Gastrocnemius medialis (tissue), 4 donors: ENCODE measurements around the gene ATF3. TPM values are rescaled to one million over a fixed set of nuclear protein-coding genes. Genes with fewer than 3 reads are reported as not detected.

Source experiments
- ATAC-seq, 2 donors: fragments of 150-250 bp; one replicate each; pipeline ENCODE4 v1.9.1; 2016
- DNase-seq, 2 donors: peaks; one replicate each; pipeline ENCODE4 v3.0.0-alpha.2; 2019
- H3K27ac ChIP-seq, 4 donors: fragments of 200-600 bp; sonication (generic); 1 replicate in 1 of 4; 2 replicates in 3 of 4; pipeline ENCODE4 v1.5.1; 2016 to 2018; ENCODE audit warnings: mild to moderate bottlenecking in 2 of 4, moderate library complexity in 1 of 4
- H3K27me3 ChIP-seq, 3 donors: fragments of 200-600 bp; sonication (generic) in 2 of 3; 1 replicate in 1 of 3; 2 replicates in 2 of 3; pipeline versions ENCODE4 v1.5.1 to v1.6.0; 2016 to 2019; ENCODE audit warnings: mild to moderate bottlenecking in 1 of 3, moderate library complexity in 1 of 3
- H3K36me3 ChIP-seq, 2 donors: fragments of 200-600 bp; sonication (generic) in 1 of 2; one replicate each; pipeline ENCODE4 v1.5.1; 2017 to 2018
- H3K4me1 ChIP-seq, 2 donors: fragments of 200-600 bp; sonication (generic) in 1 of 2; one replicate each; pipeline ENCODE4 v1.5.1; 2016 to 2017; ENCODE audit warnings: mild to moderate bottlenecking in 2 of 2
- H3K4me3 ChIP-seq, 4 donors: fragments of 200-600 bp; sonication (generic) in 3 of 4; 1 replicate in 1 of 4; 2 replicates in 3 of 4; pipeline ENCODE4 v1.5.1; 2016 to 2019; ENCODE audit warnings: mild to moderate bottlenecking in 2 of 4
- H3K9me3 ChIP-seq, 3 donors: fragments of 200-600 bp; sonication (generic) in 2 of 3; 1 replicate in 1 of 3; 2 replicates in 2 of 3; pipeline ENCODE4 v1.5.1; 2016 to 2019
- POLR2A ChIP-seq, 2 donors: fragments of 450-650 bp; IDR thresholded peaks; one replicate each; pipeline ENCODE4 v1.6.1; 2017; ENCODE audit warnings: antibody characterized with exemption in 2 of 2, mild to moderate bottlenecking in 2 of 2, moderate library complexity in 2 of 2
- in situ Hi-C, 4 donors: fragments of 200-750 bp; cut with MboI; loops; one replicate each; pipeline versions ENCODE4 v1.15.0 to v1.8.0; 2017; ENCODE audit warnings: low sequenced_read_pairs in 4 of 4
- intact Hi-C: fragments of 100-400 bp; cut with DNase I; formaldehyde crosslinking; loops from one replicate; pipeline ENCODE4 v1.15.1; 2023; ENCODE audit warnings: low total_unique reads
- total RNA-seq, 4 donors: library from RNA; depleted of rRNA; stranded (reverse); fragments of >200 nt; gene quantifications; one replicate each; pipeline versions ENCODE4 v1.1.0 to v1.2.3, GENCODE V29; 2016
- TF ChIP-seq, protein P1 (sequence below), 5 experiments: fragments of 450-650 bp in 3 of 5; fragments of 200-600 bp in 2 of 5; sonication (generic) in 2 of 5; IDR thresholded peaks in 4 of 5; conservative IDR thresholded peaks in 1 of 5; 1 replicate in 4 of 5; 2 replicates in 1 of 5; pipeline ENCODE4 v1.5.1; 2016 to 2019; ENCODE audit warnings: antibody characterized with exemption in 5 of 5, mild to moderate bottlenecking in 3 of 5, moderate library complexity in 3 of 5

ATF3 gene
- total RNA-seq, 4 donors from 2014 or later, result 1.9 to 7.4 (median 7.2) TPM

GRCh38 chr1:212595229-212595628 is 13.3 kb upstream of the ATF3 start:
- H3K27me3 ChIP-seq, result peaks cover 0 to 3% (median 0%) of the 10 kb centered on the region in 3 donors
- in situ Hi-C loops, result no loop called here
- H3K9me3 ChIP-seq, result no peaks in the 10 kb centered on the region
- DNase-seq (no peak), ATAC-seq (no peak)
- intact Hi-C loops, result no loop called here
- no peak overlapping the region for H3K4me3 ChIP-seq
- H3K36me3 ChIP-seq, result no peaks in the 10 kb centered on the region
- no peaks in the 10 kb centered on the region for H3K4me1 ChIP-seq
- no peak overlapping the region for H3K27ac ChIP-seq
- TF ChIP-seq, protein P1, sequence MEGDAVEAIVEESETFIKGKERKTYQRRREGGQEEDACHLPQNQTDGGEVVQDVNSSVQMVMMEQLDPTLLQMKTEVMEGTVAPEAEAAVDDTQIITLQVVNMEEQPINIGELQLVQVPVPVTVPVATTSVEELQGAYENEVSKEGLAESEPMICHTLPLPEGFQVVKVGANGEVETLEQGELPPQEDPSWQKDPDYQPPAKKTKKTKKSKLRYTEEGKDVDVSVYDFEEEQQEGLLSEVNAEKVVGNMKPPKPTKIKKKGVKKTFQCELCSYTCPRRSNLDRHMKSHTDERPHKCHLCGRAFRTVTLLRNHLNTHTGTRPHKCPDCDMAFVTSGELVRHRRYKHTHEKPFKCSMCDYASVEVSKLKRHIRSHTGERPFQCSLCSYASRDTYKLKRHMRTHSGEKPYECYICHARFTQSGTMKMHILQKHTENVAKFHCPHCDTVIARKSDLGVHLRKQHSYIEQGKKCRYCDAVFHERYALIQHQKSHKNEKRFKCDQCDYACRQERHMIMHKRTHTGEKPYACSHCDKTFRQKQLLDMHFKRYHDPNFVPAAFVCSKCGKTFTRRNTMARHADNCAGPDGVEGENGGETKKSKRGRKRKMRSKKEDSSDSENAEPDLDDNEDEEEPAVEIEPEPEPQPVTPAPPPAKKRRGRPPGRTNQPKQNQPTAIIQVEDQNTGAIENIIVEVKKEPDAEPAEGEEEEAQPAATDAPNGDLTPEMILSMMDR (IDR thresholded peaks at IDR 0.05 in 4 of 5, conservative IDR thresholded peaks at IDR 0.05 in 1 of 5), result no peak
- TF ChIP-seq POLR2A (IDR thresholded peaks at IDR 0.05), result no peak

GRCh38 chr1:212595787-212596714 is 12.5 kb upstream of the ATF3 start:
- peak; percentile 42 to 71 for ATAC-seq
- H3K9me3 ChIP-seq, result no peaks in the 10 kb centered on the region
- no peaks in the 10 kb centered on the region for H3K36me3 ChIP-seq
- in situ Hi-C loops, result no loop called here
- peak overlapping the region in 3 of 4 donors; percentile 20 to 43 (median 31) for H3K27ac ChIP-seq
- H3K27me3 ChIP-seq, result no peaks in the 10 kb centered on the region
- no peak overlapping the region for H3K4me3 ChIP-seq
- intact Hi-C loops, result no loop called here
- H3K4me1 ChIP-seq, result no peaks in the 10 kb centered on the region
- no peak for DNase-seq
- no peak for TF ChIP-seq POLR2A (IDR thresholded peaks at IDR 0.05)
- TF ChIP-seq, protein P1 (IDR thresholded peaks at IDR 0.05 in 4 of 5, conservative IDR thresholded peaks at IDR 0.05 in 1 of 5), result peak in 1 of 5 experiments; percentile 31

GRCh38 chr1:212596798-212597197 is 11.8 kb upstream of the ATF3 start:
- Histone ChIP-seq H3K4me1 (no peaks in the 10 kb centered on the region), H3K4me3 (no peak overlapping the region), H3K9me3 (no peaks in the 10 kb centered on the region), H3K27me3 (peaks cover 0 to 3% (median 0%) of the 10 kb centered on the region in 3 donors), H3K27ac (peak overlapping the region in 3 of 4 donors; percentile 20 to 43 (median 31)), H3K36me3 (no peaks in the 10 kb centered on the region)
- TF ChIP-seq, protein P1 (IDR thresholded peaks at IDR 0.05 in 4 of 5, conservative IDR thresholded peaks at IDR 0.05 in 1 of 5), result no peak
- TF ChIP-seq POLR2A (IDR thresholded peaks at IDR 0.05), result no peak
- ATAC-seq (no peak), DNase-seq (no peak)
- in situ Hi-C loops (no loop called here), intact Hi-C loops (no loop called here)

- ATAC-seq (no peak), DNase-seq (no peak)
- Histone ChIP-seq H3K27me3 (peaks cover 0 to 7% (median 0%) of the 10 kb centered on the region in 3 donors), H3K9me3 (no peaks in the 10 kb centered on the region), H3K4me1 (no peaks in the 10 kb centered on the region), H3K36me3 (no peaks in the 10 kb centered on the region), H3K27ac (no peak overlapping the region), H3K4me3 (no peak overlapping the region)
- intact Hi-C loops, result no loop called here
- in situ Hi-C loops, result no loop called here
- TF ChIP-seq, protein P1 (IDR thresholded peaks at IDR 0.05 in 4 of 5, conservative IDR thresholded peaks at IDR 0.05 in 1 of 5), result no peak
- TF ChIP-seq POLR2A (IDR thresholded peaks at IDR 0.05), result no peak
Observed at GRCh38 chr1:212597487-212597886, 11.1 kb upstream of the ATF3 start.
